Vagina (tissue), 2 donors: Measurements from ENCODE around the gene UNC13A. TPM values are rescaled to one million over a fixed set of nuclear protein-coding genes. Genes with fewer than 3 reads are reported as not detected.

Source experiments
- DNase-seq, 2 donors: peaks; one replicate each; pipeline ENCODE4 v3.0.0-alpha.2; 2017; ENCODE audit errors: extremely low spot score in 2 of 2
- H3K27ac ChIP-seq: fragments of 200-600 bp; sonication (generic); one replicate; pipeline ENCODE4 v1.5.1; 2019
- H3K27me3 ChIP-seq: fragments of 200-600 bp; sonication (generic); one replicate; pipeline ENCODE4 v1.5.1; 2019
- H3K36me3 ChIP-seq, 2 donors: fragments of 200-600 bp; sonication (generic); one replicate each; pipeline ENCODE4 v1.5.1; 2017 to 2019
- H3K4me1 ChIP-seq: fragments of 200-600 bp; sonication (generic); one replicate; pipeline ENCODE4 v1.5.1; 2019
- H3K4me3 ChIP-seq, 2 donors: fragments of 200-600 bp; sonication (generic); 1 replicate in 1 of 2; 2 replicates in 1 of 2; pipeline ENCODE4 v1.5.1; 2016 to 2019
- H3K9me3 ChIP-seq: fragments of 200-600 bp; sonication (generic); one replicate; pipeline ENCODE4 v1.5.1; 2019
- CTCF ChIP-seq, 3 experiments: fragments of 450-650 bp in 2 of 3; fragments of 200-600 bp in 1 of 3; sonication (generic) in 1 of 3; IDR thresholded peaks; one replicate each; pipeline ENCODE4 v1.5.1; 2017 to 2019; ENCODE audit warnings: antibody characterized with exemption in 3 of 3, mild to moderate bottlenecking in 2 of 3, moderate library complexity in 2 of 3
- POLR2A ChIP-seq, 2 donors: fragments of 450-650 bp; IDR thresholded peaks; one replicate each; pipeline ENCODE4 v1.6.1; 2017; ENCODE audit warnings: antibody characterized with exemption in 2 of 2, mild to moderate bottlenecking in 2 of 2, moderate library complexity in 2 of 2
- POLR2AphosphoS5 ChIP-seq, 2 donors: sonication (generic); formaldehyde crosslinking; IDR thresholded peaks; one replicate each; pipeline ENCODE4 v1.9.0; 2017; ENCODE audit warnings: antibody characterized with exemption in 2 of 2, mild to moderate bottlenecking in 2 of 2, low read depth in 1 of 2; ENCODE audit not compliant: insufficient read depth in 1 of 2
- intact Hi-C: fragments of 100-400 bp; cut with DNase I; formaldehyde crosslinking; loops from one replicate; pipeline ENCODE4 v1.15.1; 2023
- total RNA-seq: library from RNA; depleted of rRNA; stranded (reverse); fragments of >200 nt; gene quantifications from one replicate; pipeline ENCODE4 v1.2.3, GENCODE V29; 2016

Gene UNC13A
- total RNA-seq, 1 donor from 2014 or later: 0.49 TPM

GRCh38 chr19:17645339-17645963 lies 42.7 kb downstream of the UNC13A start:
- Histone ChIP-seq H3K4me3 (no peak overlapping the region), H3K4me1 (no peaks in the 10 kb centered on the region), H3K9me3 (no peaks in the 10 kb centered on the region), H3K27me3 (no peaks in the 10 kb centered on the region), H3K36me3 (no peaks in the 10 kb centered on the region), H3K27ac (no peak overlapping the region)
- TF ChIP-seq POLR2AphosphoS5 (IDR thresholded peaks at IDR 0.05; ENCODE audit: insufficient read depth in 1 of 2, low read depth in 1 of 2) (no peak), CTCF (IDR thresholded peaks at IDR 0.05) (no peak), POLR2A (IDR thresholded peaks at IDR 0.05) (no peak)
- DNase-seq: no peak
- intact Hi-C loops: no loop called here

GRCh38 chr19:17642656-17643055 lies 45.5 kb downstream of the UNC13A start:
- Histone ChIP-seq H3K27ac (no peak overlapping the region), H3K4me1 (no peaks in the 10 kb centered on the region), H3K9me3 (no peaks in the 10 kb centered on the region), H3K36me3 (no peaks in the 10 kb centered on the region), H3K27me3 (no peaks in the 10 kb centered on the region), H3K4me3 (no peak overlapping the region)
- intact Hi-C loops: no loop called here
- TF ChIP-seq POLR2AphosphoS5 (IDR thresholded peaks at IDR 0.05; ENCODE audit: insufficient read depth in 1 of 2, low read depth in 1 of 2): no peak
- TF ChIP-seq CTCF (IDR thresholded peaks at IDR 0.05): no peak
- no peak for TF ChIP-seq POLR2A (IDR thresholded peaks at IDR 0.05)
- DNase-seq: no peak

- no peak overlapping the region for H3K27ac ChIP-seq
- DNase-seq: no peak
- no peak overlapping the region for H3K4me3 ChIP-seq
- no peak for TF ChIP-seq POLR2AphosphoS5 (IDR thresholded peaks at IDR 0.05; ENCODE audit: insufficient read depth in 1 of 2, low read depth in 1 of 2)
- TF ChIP-seq CTCF (IDR thresholded peaks at IDR 0.05): no peak
- no peak for TF ChIP-seq POLR2A (IDR thresholded peaks at IDR 0.05)
- H3K4me1 ChIP-seq: no peaks in the 10 kb centered on the region
- no peaks in the 10 kb centered on the region for H3K27me3 ChIP-seq
- H3K9me3 ChIP-seq: no peaks in the 10 kb centered on the region
- no peaks in the 10 kb centered on the region for H3K36me3 ChIP-seq
- intact Hi-C loops: no loop called here
Measured at GRCh38 chr19:17641846-17642245, 46.3 kb downstream of the UNC13A start.

- intact Hi-C loops: no loop called here
- no peak overlapping the region for H3K4me3 ChIP-seq
- H3K36me3 ChIP-seq: no peaks in the 10 kb centered on the region
- DNase-seq: no peak
- no peaks in the 10 kb centered on the region for H3K27me3 ChIP-seq
- H3K27ac ChIP-seq: no peak overlapping the region
- H3K9me3 ChIP-seq: no peaks in the 10 kb centered on the region
- TF ChIP-seq POLR2AphosphoS5 (IDR thresholded peaks at IDR 0.05; ENCODE audit: insufficient read depth in 1 of 2, low read depth in 1 of 2) (no peak), POLR2A (IDR thresholded peaks at IDR 0.05) (no peak), CTCF (IDR thresholded peaks at IDR 0.05) (no peak)
- no peaks in the 10 kb centered on the region for H3K4me1 ChIP-seq
Measured at GRCh38 chr19:17641181-17641580, 47.0 kb downstream of the UNC13A start.

GRCh38 chr19:17633700-17634099 lies 54.5 kb downstream of the UNC13A start:
- intact Hi-C loops: no loop called here
- Histone ChIP-seq H3K4me3 (no peak overlapping the region), H3K27me3 (no peaks in the 10 kb centered on the region), H3K27ac (no peak overlapping the region), H3K36me3 (no peaks in the 10 kb centered on the region), H3K9me3 (no peaks in the 10 kb centered on the region), H3K4me1 (no peaks in the 10 kb centered on the region)
- no peak for TF ChIP-seq POLR2AphosphoS5 (IDR thresholded peaks at IDR 0.05; ENCODE audit: insufficient read depth in 1 of 2, low read depth in 1 of 2)
- TF ChIP-seq CTCF (IDR thresholded peaks at IDR 0.05): no peak
- TF ChIP-seq POLR2A (IDR thresholded peaks at IDR 0.05): no peak
- DNase-seq: no peak
